IMR-90 (cell line): Measurements from ENCODE around the gene OMD.

Experiments used
- CTCF ChIP-seq: conservative IDR thresholded peaks from 2 replicates; pipeline ENCODE4 v1.5.1; 2012; ENCODE audit warnings: mild to moderate bottlenecking, low read depth, low read length, improper control_type of control experiment
- POLR2A ChIP-seq: IDR thresholded peaks from 2 replicates; pipeline ENCODE4 v1.6.1; 2012; ENCODE audit warnings: mild to moderate bottlenecking, low read depth, low read length
- SMC3 ChIP-seq: fragments of 150-350 bp; IDR thresholded peaks from 2 replicates; pipeline ENCODE4 v1.6.1; 2016; ENCODE audit warnings: low read depth, mild to moderate bottlenecking, antibody characterized with exemption, low read length, moderate library complexity

DNA sequence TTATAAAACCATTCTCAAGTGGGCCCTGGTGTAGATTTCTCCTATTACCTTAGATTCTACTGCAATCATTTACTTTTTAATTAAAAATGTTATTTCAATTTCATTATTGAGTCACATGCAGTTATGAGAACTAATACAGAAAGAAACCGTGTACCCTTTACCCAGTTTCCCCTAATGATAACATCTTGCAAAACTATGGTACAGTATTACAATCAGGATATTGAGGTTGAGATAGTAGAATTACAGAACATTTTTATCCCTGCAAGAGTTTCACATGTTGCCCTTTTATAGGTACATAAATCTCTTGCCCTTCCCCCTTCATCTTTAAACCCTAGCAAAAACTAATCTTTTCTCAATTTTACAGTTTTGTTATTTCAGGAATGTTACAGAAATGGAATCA is 11.0 kb upstream of the OMD start:
- no peak for TF ChIP-seq CTCF
- no peak for TF ChIP-seq POLR2A
- no peak for TF ChIP-seq SMC3
